Measurements from ENCODE around the gene BICD1. TPM values are rescaled to one million over a fixed set of nuclear protein-coding genes. Genes with fewer than 3 reads are reported as not detected.
A peak's percentile ranks its signal among the peaks of the same experiment; 100 is the strongest.

Gene BICD1
- total RNA-seq, 1 donor from 2014 or later, result 49.5 TPM

DNA sequence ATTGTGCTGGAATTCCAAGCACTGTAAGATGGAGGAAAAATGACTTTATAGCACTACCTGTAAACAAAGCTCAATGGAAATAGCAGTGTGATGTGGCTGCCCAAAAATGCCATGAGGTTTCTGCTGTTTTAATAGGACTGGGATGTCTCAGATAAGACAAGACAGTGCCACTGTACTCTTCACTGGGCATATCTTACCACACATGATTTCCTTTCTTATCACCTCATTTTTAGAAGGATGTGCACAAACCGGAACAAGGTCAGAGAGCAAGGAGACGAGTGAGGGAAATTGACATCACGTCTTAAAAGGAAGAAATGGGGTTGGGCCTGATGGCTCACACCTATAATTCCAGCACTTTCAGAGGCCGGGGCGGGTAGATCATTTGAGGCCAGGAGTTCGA lies 254.3 kb downstream of the BICD1 start:
- no peaks in the 10 kb centered on the region for H3K36me3 Mint-ChIP-seq (ENCODE audit: low read depth)
- TF ChIP-seq, protein P1, sequence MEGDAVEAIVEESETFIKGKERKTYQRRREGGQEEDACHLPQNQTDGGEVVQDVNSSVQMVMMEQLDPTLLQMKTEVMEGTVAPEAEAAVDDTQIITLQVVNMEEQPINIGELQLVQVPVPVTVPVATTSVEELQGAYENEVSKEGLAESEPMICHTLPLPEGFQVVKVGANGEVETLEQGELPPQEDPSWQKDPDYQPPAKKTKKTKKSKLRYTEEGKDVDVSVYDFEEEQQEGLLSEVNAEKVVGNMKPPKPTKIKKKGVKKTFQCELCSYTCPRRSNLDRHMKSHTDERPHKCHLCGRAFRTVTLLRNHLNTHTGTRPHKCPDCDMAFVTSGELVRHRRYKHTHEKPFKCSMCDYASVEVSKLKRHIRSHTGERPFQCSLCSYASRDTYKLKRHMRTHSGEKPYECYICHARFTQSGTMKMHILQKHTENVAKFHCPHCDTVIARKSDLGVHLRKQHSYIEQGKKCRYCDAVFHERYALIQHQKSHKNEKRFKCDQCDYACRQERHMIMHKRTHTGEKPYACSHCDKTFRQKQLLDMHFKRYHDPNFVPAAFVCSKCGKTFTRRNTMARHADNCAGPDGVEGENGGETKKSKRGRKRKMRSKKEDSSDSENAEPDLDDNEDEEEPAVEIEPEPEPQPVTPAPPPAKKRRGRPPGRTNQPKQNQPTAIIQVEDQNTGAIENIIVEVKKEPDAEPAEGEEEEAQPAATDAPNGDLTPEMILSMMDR (conservative IDR thresholded peaks at IDR 0.05), result no peak
- H3K9me3 Mint-ChIP-seq, result no peaks in the 10 kb centered on the region
- DNase-seq (ENCODE audit: low read depth, low spot score), result no peak
- peaks cover 4% of the 10 kb centered on the region for H3K4me1 Mint-ChIP-seq
- H3K4me3 Mint-ChIP-seq, result no peak overlapping the region
- no peaks in the 10 kb centered on the region for H3K27me3 Mint-ChIP-seq (ENCODE audit: low read depth)
- no peak overlapping the region for H3K27ac Mint-ChIP-seq (ENCODE audit: unreplicated experiment)

DNA sequence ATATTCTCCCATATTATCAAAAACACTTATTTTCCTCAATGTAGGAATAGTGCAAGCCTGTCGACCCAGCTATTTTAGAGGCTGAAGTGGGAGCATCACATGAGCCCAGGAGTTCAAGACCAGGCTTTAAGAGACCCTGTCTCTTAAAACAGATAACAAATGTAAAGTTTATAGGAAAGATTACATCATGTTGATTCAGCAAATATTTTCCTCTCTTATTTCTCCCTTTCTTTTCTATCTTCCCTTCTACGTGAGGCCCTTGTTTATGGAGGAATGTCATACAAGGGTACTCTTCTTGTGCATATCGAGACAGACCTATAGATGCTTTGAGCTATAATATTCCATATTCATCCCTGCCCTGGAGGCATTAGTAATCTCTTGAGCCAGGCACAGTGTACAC lies 256.2 kb downstream of the BICD1 start:
- no peaks in the 10 kb centered on the region for H3K27me3 Mint-ChIP-seq (ENCODE audit: low read depth)
- no peaks in the 10 kb centered on the region for H3K36me3 Mint-ChIP-seq (ENCODE audit: low read depth)
- no peak overlapping the region for H3K4me3 Mint-ChIP-seq
- no peak for DNase-seq (ENCODE audit: low read depth, low spot score)
- H3K9me3 Mint-ChIP-seq, result no peaks in the 10 kb centered on the region
- TF ChIP-seq, protein P1 (conservative IDR thresholded peaks at IDR 0.05), result no peak
- peaks cover 4% of the 10 kb centered on the region for H3K4me1 Mint-ChIP-seq
- no peak overlapping the region for H3K27ac Mint-ChIP-seq (ENCODE audit: unreplicated experiment)

DNA sequence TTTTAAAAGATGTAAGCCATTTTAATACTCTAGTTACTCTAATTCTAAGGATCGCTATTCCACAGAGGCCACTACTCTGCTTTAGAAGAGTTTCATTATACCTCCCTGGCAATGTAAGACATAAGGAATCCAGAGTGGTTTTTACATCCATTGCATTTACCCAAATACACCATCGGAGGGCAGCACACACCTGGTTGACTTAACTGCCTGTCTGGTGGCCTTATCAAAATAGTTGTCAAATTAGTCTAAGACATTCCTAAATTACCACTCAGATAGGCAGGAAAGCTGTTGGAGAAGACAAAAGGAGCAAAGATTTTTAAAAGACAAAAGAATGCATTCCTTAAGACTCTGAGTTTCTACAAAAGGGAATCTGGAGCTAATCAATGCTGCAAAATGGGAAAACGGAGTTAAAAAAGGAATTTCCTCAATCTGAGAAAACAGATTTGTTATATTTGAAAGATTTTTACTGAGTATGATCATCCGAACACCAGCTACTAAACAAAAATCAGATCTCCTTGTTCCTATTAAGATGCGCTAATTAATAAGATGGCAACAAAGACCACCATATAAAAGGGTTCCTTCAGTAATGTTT lies 258.9 kb downstream of the BICD1 start:
- Mint-ChIP-seq H3K9me3 (no peaks in the 10 kb centered on the region), H3K4me1 (peaks cover 4% of the 10 kb centered on the region), H3K27me3 (ENCODE audit: low read depth) (no peaks in the 10 kb centered on the region), H3K27ac (ENCODE audit: unreplicated experiment) (no peak overlapping the region), H3K36me3 (ENCODE audit: low read depth) (no peaks in the 10 kb centered on the region), H3K4me3 (no peak overlapping the region)
- DNase-seq (ENCODE audit: low read depth, low spot score), result peak; percentile 55
- TF ChIP-seq, protein P1 (conservative IDR thresholded peaks at IDR 0.05), result peak; percentile 99

DNA sequence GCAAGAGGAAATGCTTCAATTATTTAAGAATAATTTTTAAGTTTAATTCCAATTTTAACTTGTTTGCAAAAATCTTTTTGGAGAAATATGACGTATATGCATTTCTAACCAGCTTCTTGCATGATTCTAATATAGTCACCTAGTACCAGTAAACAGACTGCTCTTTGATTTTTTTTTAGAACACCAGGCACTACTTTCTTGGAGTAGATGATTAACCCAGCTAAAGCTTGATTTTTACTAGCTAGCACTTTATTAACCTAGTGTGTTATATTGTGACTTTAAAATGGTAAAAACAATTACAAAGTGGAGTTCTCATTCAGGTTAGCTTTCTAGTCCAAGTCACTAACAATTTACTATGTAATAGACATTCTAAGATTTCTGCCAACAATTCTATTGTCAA lies 260.1 kb downstream of the BICD1 start:
- Mint-ChIP-seq H3K9me3 (no peaks in the 10 kb centered on the region), H3K36me3 (ENCODE audit: low read depth) (no peaks in the 10 kb centered on the region), H3K4me1 (peaks cover 4% of the 10 kb centered on the region), H3K4me3 (no peak overlapping the region), H3K27me3 (ENCODE audit: low read depth) (no peaks in the 10 kb centered on the region), H3K27ac (ENCODE audit: unreplicated experiment) (no peak overlapping the region)
- DNase-seq (ENCODE audit: low read depth, low spot score), result no peak
- TF ChIP-seq, protein P1 (conservative IDR thresholded peaks at IDR 0.05), result no peak

DNA sequence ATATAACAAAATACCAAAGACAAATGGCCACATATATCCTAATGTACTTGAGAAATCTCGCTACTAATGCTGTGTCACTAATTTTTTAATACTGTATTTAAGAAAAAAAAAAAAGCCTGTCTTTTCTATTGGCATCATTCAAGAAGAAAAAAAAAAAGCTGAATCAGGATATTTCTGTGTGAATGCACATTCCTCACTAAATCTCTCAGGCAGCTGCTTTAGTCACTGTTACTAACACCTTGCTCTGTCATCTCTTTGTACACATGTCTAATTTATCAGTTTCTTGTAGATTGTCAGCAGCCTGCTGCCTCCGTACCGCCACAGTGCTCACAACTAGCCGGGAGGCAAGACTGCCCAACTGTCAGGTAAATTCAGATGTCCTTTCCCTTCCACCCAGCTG lies 260.7 kb downstream of the BICD1 start:
- Mint-ChIP-seq H3K9me3 (no peaks in the 10 kb centered on the region), H3K27ac (ENCODE audit: unreplicated experiment) (no peak overlapping the region), H3K4me3 (no peak overlapping the region), H3K27me3 (ENCODE audit: low read depth) (no peaks in the 10 kb centered on the region), H3K36me3 (ENCODE audit: low read depth) (no peaks in the 10 kb centered on the region), H3K4me1 (peaks cover 4% of the 10 kb centered on the region)
- TF ChIP-seq, protein P1 (conservative IDR thresholded peaks at IDR 0.05), result no peak
- no peak for DNase-seq (ENCODE audit: low read depth, low spot score)
